UCSD-AML1 (cell line): ENCODE data around the gene TMEM121B.

Experiments used
- DNase-seq: peaks from one replicate; lab custom pipeline; 2025; ENCODE audit not compliant: unreplicated experiment; lab: John Stamatoyannopoulos, UW

TMEM121B gene

GRCh38 chr22:17112491-17113042, 8.6 kb downstream of the TMEM121B start:
- no peak for DNase-seq

DNA sequence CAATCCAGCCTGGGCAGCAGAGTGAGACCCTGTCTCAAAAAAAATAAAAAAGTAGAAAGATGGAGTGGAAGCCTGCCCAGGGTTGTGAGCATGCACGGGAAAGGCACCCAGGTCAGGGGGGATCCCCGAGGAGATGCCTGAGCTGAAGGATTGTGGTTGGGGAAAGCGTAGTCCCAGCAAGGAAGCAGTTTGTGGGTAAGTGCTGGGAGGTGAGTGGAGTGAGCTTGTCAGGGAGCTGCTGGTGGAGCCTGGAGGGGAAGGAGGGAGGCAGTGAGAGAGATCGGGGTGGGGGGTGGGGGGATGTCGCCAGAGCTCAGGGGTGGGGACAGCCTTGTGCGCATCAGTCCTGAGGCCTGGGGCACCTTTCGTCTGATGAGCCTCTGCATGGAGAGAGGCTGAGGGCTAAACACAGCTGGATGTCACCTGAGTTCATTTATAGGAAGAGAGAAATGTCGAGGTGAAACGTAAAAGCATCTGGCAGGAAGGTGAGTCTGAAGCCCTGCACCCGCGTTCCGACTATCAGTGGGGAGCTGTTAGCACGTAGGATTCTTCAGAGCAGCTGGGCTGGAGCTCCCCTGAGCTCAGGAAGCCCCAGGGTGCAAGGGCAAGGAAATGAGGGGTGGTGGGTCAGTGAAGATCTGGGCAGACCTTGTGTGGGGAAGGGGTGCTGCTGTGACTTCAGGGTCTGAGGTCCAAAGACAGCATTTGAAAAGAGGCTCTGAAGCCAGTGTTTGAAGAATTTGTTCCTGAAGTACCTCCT, 10.2 kb downstream of the TMEM121B start:
- peak; percentile 24 for DNase-seq

- no peak for DNase-seq
Measured at GRCh38 chr22:17109976-17110375, 11.2 kb downstream of the TMEM121B start.

- DNase-seq, result no peak
Measured at GRCh38 chr22:17109113-17109865, 11.9 kb downstream of the TMEM121B start.

DNA sequence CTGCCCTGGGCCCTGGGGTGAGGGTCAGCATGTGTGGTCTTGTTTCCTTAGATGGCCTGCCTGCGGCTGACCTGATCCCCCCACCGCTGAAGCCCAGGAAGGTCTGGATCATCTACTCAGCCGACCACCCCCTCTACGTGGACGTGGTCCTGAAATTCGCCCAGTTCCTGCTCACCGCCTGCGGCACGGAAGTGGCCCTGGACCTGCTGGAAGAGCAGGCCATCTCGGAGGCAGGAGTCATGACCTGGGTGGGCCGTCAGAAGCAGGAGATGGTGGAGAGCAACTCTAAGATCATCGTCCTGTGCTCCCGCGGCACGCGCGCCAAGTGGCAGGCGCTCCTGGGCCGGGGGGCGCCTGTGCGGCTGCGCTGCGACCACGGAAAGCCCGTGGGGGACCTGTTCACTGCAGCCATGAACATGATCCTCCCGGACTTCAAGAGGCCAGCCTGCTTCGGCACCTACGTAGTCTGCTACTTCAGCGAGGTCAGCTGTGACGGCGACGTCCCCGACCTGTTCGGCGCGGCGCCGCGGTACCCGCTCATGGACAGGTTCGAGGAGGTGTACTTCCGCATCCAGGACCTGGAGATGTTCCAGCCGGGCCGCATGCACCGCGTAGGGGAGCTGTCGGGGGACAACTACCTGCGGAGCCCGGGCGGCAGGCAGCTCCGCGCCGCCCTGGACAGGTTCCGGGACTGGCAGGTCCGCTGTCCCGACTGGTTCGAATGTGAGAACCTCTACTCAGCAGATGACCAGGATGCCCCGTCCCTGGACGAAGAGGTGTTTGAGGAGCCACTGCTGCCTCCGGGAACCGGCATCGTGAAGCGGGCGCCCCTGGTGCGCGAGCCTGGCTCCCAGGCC, 12.7 kb downstream of the TMEM121B start:
- DNase-seq, result no peak

- no peak for DNase-seq
Measured at GRCh38 chr22:17107547-17107810, 13.7 kb downstream of the TMEM121B start.

GRCh38 chr22:17106785-17107546, 14.2 kb downstream of the TMEM121B start:
- DNase-seq, result peak; percentile 74

DNA sequence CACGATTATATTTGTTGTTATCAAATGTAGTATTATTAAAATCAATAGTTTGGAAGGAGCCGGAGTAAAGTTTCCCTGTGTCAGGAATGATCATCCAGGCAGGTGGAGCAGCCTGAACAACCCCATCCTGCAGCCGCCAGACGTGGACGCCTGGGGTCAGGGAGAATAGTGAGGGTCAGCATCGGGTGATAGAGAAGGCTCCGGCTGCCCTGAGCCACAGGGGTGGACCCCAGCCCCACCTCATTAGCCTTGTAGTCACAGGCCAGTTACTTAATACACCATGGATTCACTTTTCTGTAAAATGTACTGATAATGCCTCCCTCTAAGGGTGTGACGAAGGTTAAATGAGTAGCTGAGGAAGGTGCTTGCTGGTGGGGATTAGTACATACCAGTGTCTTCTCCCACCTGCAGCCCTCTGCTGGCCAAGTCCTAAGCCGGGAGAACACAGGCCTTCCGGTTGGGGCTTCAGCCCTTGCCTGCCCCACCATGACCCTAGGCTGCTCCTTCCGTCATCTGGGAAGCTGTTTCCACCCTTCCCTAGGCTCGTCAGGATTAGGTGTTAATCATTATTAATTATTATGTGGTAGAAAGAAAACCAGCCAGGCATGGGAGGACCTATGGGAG, 14.9 kb downstream of the TMEM121B start:
- peak; percentile 74 for DNase-seq

DNA sequence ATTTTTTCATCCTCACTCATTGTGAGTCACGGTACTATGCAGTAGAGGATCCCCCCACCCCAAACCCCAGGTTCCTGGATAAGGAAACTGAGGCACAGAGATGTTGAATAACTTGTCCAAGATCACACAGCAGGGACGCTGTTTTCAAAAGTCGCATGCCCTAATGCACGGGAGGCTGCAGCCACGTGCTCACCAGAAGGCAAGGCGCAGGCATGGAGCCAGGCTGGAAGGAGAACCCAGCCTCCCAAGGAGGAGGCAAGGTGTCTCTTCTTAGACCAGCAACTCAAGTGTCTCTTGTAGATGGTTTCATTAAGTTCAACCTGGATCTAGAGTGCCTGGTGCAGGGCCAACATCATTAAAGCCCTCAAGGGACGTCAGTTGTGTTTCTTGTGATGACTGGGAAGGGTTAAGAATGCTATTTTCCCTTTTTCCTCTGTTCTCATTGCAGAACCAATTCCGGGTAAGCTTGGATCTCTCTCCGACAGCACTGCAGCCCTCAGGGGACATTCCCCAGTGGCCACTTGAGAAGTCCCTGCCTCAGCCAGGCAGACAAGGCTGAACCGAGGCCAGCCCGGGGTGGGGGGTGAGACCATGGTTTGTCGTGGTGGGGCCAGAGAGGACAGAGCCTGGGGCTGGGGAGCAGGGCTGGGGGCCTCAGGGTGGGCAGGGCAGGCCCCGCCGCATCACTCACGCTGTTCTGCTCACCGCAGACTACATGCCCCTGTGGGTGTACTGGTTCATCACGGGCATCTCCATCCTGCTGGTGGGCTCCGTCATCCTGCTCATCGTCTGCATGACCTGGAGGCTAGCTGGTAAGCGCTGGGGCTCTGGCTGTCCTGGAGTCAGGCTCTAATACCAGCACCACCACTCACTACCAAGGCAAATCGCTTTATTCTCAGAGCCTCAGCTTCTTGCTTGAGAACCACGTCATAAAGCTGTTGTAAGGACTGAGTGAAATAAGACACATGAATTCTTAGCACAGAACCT, 15.7 kb downstream of the TMEM121B start:
- DNase-seq, result no peak

DNA sequence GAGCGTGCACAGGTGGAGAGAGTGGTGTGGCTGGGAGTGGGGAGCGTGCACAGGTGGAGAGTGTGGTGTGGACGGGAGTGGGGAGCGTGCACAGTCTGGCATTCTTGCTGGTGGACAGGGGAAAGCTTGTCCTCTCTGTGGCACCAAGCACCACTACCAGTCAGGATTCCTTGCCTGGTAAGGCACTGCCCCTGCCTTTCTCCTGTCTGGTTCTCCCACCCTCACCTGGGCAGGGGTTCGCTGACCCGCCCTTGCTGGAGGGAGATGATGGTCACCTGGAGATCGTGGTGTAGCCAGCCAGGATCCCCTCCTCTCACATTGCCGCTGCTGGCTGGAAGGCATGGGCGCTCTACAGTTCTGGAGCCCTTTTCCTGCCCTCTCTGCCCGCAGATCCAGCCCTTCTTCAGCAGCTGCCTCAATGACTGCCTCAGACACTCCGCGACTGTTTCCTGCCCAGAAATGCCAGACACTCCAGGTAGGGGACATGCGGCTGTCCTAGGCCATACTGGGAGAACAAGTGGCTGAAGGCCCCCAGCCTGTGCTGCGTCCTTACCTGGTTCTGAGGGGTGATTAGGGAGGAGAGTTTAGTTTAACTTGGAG, 16.7 kb downstream of the TMEM121B start:
- no peak for DNase-seq

GRCh38 chr22:17103351-17103750, 17.8 kb downstream of the TMEM121B start:
- DNase-seq, result no peak

- DNase-seq, result no peak
Measured at GRCh38 chr22:17102297-17102667, 18.9 kb downstream of the TMEM121B start.

DNA sequence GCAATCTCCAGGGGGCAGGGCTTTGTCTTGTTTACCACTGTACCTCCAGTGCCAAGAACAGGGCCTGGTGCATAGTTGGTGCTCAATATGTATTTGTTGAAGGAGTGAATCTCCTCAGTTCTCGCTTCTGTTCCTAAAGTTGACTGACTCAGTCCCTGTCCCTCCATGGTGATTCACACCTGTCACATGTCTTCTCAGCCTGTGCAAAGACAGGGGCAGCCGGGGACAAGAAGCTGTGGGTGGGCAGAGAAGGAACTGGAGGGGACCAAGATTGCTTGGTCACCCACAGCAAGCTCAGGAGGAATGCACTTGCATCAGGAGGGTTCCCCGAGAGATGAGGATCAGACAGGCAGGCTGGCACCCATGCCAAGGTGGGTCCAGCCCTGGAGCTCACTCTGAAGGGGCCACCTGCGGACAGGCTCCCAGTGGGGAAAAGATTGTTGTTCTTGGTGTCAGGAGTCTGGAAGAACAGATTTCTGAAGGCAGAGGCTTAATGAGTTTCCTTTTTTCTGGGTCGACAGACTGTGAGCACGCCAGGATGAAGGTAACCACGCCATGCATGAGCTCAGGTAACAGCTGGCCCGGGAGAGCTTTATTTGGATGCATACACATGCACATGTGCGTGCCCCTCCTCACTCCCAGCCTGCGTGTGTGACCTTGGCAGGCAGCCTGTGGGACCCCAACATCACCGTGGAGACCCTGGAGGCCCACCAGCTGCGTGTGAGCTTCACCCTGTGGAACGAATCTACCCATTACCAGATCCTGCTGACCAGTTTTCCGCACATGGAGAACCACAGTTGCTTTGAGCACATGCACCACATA, 19.5 kb downstream of the TMEM121B start:
- DNase-seq, result no peak

- no peak for DNase-seq
Measured at GRCh38 chr22:17100621-17101020, 20.5 kb downstream of the TMEM121B start.

DNA sequence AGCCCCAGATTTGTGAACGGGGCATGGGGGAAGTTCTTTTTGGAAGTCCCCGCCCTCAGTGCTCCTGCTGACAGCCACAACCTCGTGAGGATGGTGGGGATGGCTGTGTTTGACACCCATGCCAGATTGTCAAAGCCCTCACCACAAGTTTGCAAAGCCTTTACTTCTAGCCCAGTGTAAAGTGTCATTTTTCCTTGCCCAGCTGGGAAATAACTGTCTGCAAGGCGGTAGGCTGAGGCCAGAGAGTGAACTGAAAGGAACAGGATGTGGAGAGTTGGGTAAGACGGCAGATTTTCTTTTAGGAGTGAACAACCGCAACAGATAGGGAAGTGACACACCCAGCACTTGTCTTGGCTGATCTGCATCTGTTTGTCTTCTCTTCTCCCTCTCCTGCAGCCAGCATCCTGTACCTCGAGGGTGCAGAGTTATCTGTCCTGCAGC, 22.8 kb downstream of the TMEM121B start:
- DNase-seq, result peak; percentile 62

DNA sequence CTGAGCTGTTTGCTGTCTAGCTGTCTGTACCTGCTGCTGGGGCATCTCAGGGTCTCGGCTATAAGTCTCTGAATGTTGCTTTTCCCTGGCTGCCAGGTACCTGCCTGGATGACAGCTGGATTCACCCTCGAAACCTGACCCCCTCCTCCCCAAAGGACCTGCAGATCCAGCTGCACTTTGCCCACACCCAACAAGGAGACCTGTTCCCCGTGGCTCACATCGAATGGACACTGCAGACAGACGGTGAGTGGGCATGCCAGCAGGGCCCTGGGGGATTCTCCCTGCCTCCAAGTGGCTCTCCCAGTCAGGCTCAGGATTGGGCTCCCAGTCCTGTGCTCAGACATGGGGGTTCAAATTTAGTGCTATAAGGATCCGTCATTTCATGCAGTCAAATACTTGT, 23.5 kb downstream of the TMEM121B start:
- DNase-seq, result no peak

DNA sequence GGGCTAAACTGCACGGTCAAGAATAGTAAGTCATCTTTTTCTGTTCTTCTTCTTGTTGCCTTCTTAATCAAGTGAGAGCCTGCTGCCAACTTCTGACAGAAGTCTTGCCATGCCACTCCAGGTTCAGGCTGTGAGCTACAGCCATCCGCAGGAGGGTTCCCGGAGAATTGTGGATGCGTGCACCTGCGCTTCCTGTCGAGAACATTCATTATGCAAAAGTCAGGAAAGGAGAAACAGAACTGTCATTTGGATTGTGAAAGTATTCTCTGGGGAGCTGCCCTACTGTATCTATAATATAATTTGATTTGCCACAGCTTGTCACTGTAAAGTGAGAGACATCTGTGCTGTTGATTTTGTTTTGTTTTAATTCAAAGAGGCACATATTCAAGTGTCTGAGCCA, 24.1 kb downstream of the TMEM121B start:
- DNase-seq, result no peak

DNA sequence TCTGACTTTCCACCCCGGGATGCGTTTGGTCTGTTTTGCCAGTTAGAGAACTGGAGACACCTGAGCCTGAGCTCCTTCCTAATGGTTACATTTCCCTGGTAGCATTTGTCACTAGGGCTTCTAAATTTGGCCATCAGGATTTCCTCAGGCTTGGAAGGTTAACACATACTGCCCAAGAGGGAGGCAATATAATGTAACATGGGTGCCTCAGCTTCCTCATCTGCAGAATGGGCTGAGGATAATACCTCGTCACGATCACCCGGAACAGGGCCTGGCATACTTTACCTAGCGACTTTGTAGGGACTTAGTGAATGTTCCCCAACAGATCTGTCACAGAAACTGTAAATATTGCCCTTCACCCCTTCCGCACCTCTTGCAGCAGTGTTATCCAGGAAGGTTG, 25.1 kb downstream of the TMEM121B start:
- no peak for DNase-seq
